Measurements from ENCODE around the gene PCDHGC3. TPM values are rescaled to one million over a fixed set of nuclear protein-coding genes. Genes with fewer than 3 reads are reported as not detected.

PCDHGC3 gene
- total RNA-seq, 1 donor from 2014 or later, result 41.9 TPM

GRCh38 chr5:141515141-141515540 is 39.4 kb downstream of the PCDHGC3 start:
- no peak overlapping the region for H3K4me3 ChIP-seq (ENCODE audit: low read depth, low read length)
- DNase-seq (ENCODE audit: low read depth), result no peak
- TF ChIP-seq CTCF (IDR thresholded peaks at IDR 0.05; ENCODE audit: insufficient read depth, low read length, poor library complexity, severe bottlenecking), result no peak
- H3K36me3 ChIP-seq (ENCODE audit: control insufficient read depth, insufficient read depth, low read length), result peaks cover 3% of the 10 kb centered on the region
- no peaks in the 10 kb centered on the region for H3K27me3 ChIP-seq (ENCODE audit: control insufficient read depth, insufficient read depth, low read length)

GRCh38 chr5:141515946-141516671 is 40.3 kb downstream of the PCDHGC3 start:
- peaks cover 2% of the 10 kb centered on the region for H3K36me3 ChIP-seq (ENCODE audit: control insufficient read depth, insufficient read depth, low read length)
- DNase-seq (ENCODE audit: low read depth), result no peak
- no peaks in the 10 kb centered on the region for H3K27me3 ChIP-seq (ENCODE audit: control insufficient read depth, insufficient read depth, low read length)
- H3K4me3 ChIP-seq (ENCODE audit: low read depth, low read length), result no peak overlapping the region
- TF ChIP-seq CTCF (IDR thresholded peaks at IDR 0.05; ENCODE audit: insufficient read depth, low read length, poor library complexity, severe bottlenecking), result no peak

- Histone ChIP-seq H3K36me3 (ENCODE audit: control insufficient read depth, insufficient read depth, low read length) (no peaks in the 10 kb centered on the region), H3K4me3 (ENCODE audit: low read depth, low read length) (no peak overlapping the region), H3K27me3 (ENCODE audit: control insufficient read depth, insufficient read depth, low read length) (no peaks in the 10 kb centered on the region)
- no peak for TF ChIP-seq CTCF (IDR thresholded peaks at IDR 0.05; ENCODE audit: insufficient read depth, low read length, poor library complexity, severe bottlenecking)
- no peak for DNase-seq (ENCODE audit: low read depth)
Measured at GRCh38 chr5:141516672-141517025, 40.9 kb downstream of the PCDHGC3 start.

GRCh38 chr5:141517312-141517711 is 41.5 kb downstream of the PCDHGC3 start:
- Histone ChIP-seq H3K36me3 (ENCODE audit: control insufficient read depth, insufficient read depth, low read length) (no peaks in the 10 kb centered on the region), H3K27me3 (ENCODE audit: control insufficient read depth, insufficient read depth, low read length) (no peaks in the 10 kb centered on the region), H3K4me3 (ENCODE audit: low read depth, low read length) (no peak overlapping the region)
- no peak for DNase-seq (ENCODE audit: low read depth)
- no peak for TF ChIP-seq CTCF (IDR thresholded peaks at IDR 0.05; ENCODE audit: insufficient read depth, low read length, poor library complexity, severe bottlenecking)

GRCh38 chr5:141517880-141518617 is 42.3 kb downstream of the PCDHGC3 start:
- DNase-seq (ENCODE audit: low read depth), result no peak
- Histone ChIP-seq H3K27me3 (ENCODE audit: control insufficient read depth, insufficient read depth, low read length) (no peaks in the 10 kb centered on the region), H3K36me3 (ENCODE audit: control insufficient read depth, insufficient read depth, low read length) (no peaks in the 10 kb centered on the region), H3K4me3 (ENCODE audit: low read depth, low read length) (no peak overlapping the region)
- no peak for TF ChIP-seq CTCF (IDR thresholded peaks at IDR 0.05; ENCODE audit: insufficient read depth, low read length, poor library complexity, severe bottlenecking)

Data from kidney epithelial cell (primary cell).